Esophagus squamous epithelium (tissue), 5 donors: ENCODE data around the gene SLC9A2. TPM values are rescaled to one million over a fixed set of nuclear protein-coding genes. Genes with fewer than 3 reads are reported as not detected.

Experiments used
- DNase-seq: peaks from one replicate; lab custom pipeline; 2025; lab: John Stamatoyannopoulos, UW
- H3K27ac ChIP-seq, 4 donors: fragments of 200-600 bp; sonication (generic); one replicate each; pipeline ENCODE4 v1.5.1; 2016 to 2019; ENCODE audit warnings: mild to moderate bottlenecking in 1 of 4
- H3K27me3 ChIP-seq, 4 donors: fragments of 200-600 bp; sonication (generic); 1 replicate in 3 of 4; 2 replicates in 1 of 4; pipeline versions ENCODE4 v1.5.1 to v1.6.0; 2017 to 2021; ENCODE audit warnings: antibody characterized with exemption in 1 of 4
- H3K36me3 ChIP-seq, 3 donors: fragments of 200-600 bp; sonication (generic); one replicate each; pipeline ENCODE4 v1.5.1; 2016 to 2019
- H3K4me1 ChIP-seq, 3 donors: fragments of 200-600 bp; sonication (generic); one replicate each; pipeline ENCODE4 v1.5.1; 2017 to 2019
- H3K4me3 ChIP-seq, 4 donors: fragments of 200-600 bp; sonication (generic); 1 replicate in 3 of 4; 2 replicates in 1 of 4; pipeline ENCODE4 v1.5.1; 2016 to 2019; ENCODE audit warnings: mild to moderate bottlenecking in 2 of 4, moderate library complexity in 1 of 4
- H3K9me3 ChIP-seq, 3 donors: fragments of 200-600 bp; sonication (generic); one replicate each; pipeline ENCODE4 v1.5.1; 2016 to 2019
- POLR2A ChIP-seq, 4 donors: fragments of 450-650 bp; IDR thresholded peaks; one replicate each; pipeline ENCODE4 v1.6.1; 2017; ENCODE audit warnings: antibody characterized with exemption in 4 of 4, mild to moderate bottlenecking in 4 of 4, moderate library complexity in 3 of 4
- WGBS, 2 donors: methylation state at CpG; one replicate each; pipeline ENCODE4 v1.1.5; 2018; 5-methylcytosine and 5-hydroxymethylcytosine counted together
- intact Hi-C: fragments of 100-400 bp; cut with DNase I; formaldehyde crosslinking; loops from one replicate; pipeline ENCODE4 v1.15.0; 2022
- total RNA-seq, 4 donors: library from RNA; depleted of rRNA; stranded (reverse); fragments of >200 nt; gene quantifications; one replicate each; pipeline ENCODE4 v1.1.0, GENCODE V29; 2016
- TF ChIP-seq, protein P1 (sequence below), 6 experiments: fragments of 450-650 bp in 4 of 6; fragments of 200-600 bp in 2 of 6; sonication (generic) in 2 of 6; IDR thresholded peaks; one replicate each; pipeline ENCODE4 v1.5.1; 2016 to 2019; ENCODE audit warnings: antibody characterized with exemption in 6 of 6, mild to moderate bottlenecking in 4 of 6, moderate library complexity in 4 of 6
- donor health status: DM: yes; HTN: yes; CAD: no.

The SLC9A2 gene
- total RNA-seq, 4 donors from 2014 or later = 0.47 TPM; not detected in 3

DNA sequence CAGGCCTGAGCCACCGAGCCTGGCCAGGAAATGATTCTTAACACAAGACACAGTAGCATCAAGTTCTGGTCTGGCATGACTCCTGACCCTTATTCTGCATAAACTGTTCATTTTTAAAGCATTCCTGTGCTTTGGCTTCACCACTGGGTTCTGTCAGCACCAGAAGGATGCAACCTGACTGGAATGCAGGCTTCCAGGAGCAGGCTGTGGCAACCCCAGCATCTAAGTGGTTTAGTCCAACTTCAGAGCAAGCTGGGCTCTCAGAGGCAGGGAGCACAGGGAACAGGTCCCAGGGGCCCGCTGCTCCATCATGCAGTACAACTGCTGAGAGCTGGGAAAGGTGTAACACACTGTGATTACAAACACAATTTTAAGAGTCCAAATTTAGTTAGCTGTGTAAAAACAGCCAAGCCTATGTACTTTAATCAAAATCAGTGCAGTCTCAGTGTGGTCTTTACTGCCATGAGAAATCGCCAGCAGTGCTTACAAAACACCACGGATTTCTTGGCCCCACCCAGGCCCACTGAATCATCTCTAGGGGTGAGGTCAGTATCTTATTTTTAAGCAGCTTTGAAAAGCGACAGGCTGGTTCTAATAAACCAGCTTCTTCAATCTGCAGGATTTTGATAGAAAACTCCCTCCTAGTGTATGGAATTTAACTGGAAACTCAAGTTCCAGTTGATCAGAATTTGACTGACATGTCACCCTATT, 98.1 kb downstream of the SLC9A2 start:
- 48 to 61% methylated on average over 4 to 5 of the region's 5 CpGs for WGBS, 2 donors
- DNase-seq = no peak
- Histone ChIP-seq H3K4me1 (no peaks in the 10 kb centered on the region), H3K9me3 (no peaks in the 10 kb centered on the region), H3K4me3 (no peak overlapping the region), H3K36me3 (peaks cover 0 to 59% (median 5%) of the 10 kb centered on the region in 3 donors), H3K27ac (peak overlapping the region in 1 of 4 donors; percentile 21), H3K27me3 (no peaks in the 10 kb centered on the region)
- TF ChIP-seq POLR2A (IDR thresholded peaks at IDR 0.05) = no peak
- TF ChIP-seq, protein P1, sequence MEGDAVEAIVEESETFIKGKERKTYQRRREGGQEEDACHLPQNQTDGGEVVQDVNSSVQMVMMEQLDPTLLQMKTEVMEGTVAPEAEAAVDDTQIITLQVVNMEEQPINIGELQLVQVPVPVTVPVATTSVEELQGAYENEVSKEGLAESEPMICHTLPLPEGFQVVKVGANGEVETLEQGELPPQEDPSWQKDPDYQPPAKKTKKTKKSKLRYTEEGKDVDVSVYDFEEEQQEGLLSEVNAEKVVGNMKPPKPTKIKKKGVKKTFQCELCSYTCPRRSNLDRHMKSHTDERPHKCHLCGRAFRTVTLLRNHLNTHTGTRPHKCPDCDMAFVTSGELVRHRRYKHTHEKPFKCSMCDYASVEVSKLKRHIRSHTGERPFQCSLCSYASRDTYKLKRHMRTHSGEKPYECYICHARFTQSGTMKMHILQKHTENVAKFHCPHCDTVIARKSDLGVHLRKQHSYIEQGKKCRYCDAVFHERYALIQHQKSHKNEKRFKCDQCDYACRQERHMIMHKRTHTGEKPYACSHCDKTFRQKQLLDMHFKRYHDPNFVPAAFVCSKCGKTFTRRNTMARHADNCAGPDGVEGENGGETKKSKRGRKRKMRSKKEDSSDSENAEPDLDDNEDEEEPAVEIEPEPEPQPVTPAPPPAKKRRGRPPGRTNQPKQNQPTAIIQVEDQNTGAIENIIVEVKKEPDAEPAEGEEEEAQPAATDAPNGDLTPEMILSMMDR (IDR thresholded peaks at IDR 0.05) = no peak
- intact Hi-C loops = no loop called here

GRCh38 chr2:102718387-102719316, 99.3 kb downstream of the SLC9A2 start:
- TF ChIP-seq POLR2A (IDR thresholded peaks at IDR 0.05) = no peak
- TF ChIP-seq, protein P1 (IDR thresholded peaks at IDR 0.05) = no peak

GRCh38 chr2:102724016-102724490, 104.7 kb downstream of the SLC9A2 start:
- TF ChIP-seq, protein P1 (IDR thresholded peaks at IDR 0.05) = no peak
- no peak for TF ChIP-seq POLR2A (IDR thresholded peaks at IDR 0.05)
- H3K27ac ChIP-seq = no peak overlapping the region
- no peak overlapping the region for H3K4me3 ChIP-seq
- peaks cover 0 to 97% (median 7%) of the 10 kb centered on the region in 3 donors for H3K36me3 ChIP-seq
- no peaks in the 10 kb centered on the region for H3K27me3 ChIP-seq
- no peaks in the 10 kb centered on the region for H3K9me3 ChIP-seq
- no peaks in the 10 kb centered on the region for H3K4me1 ChIP-seq
- no peak for DNase-seq
- intact Hi-C loops = no loop called here
- 80 to 88% methylated on average over 7 of the region's 7 CpGs for WGBS, 2 donors

More at GRCh38 chr2:102718387-102719316, 99.3 kb downstream of the SLC9A2 start:
- H3K4me1 ChIP-seq = no peaks in the 10 kb centered on the region
- WGBS, 2 donors = 94 to 97% methylated on average over 16 to 17 of the region's 26 CpGs
- H3K9me3 ChIP-seq = no peaks in the 10 kb centered on the region
- no peak overlapping the region for H3K4me3 ChIP-seq
- no peaks in the 10 kb centered on the region for H3K27me3 ChIP-seq
- H3K27ac ChIP-seq = no peak overlapping the region
- no peak for DNase-seq
- H3K36me3 ChIP-seq = peaks cover 5 to 71% (median 5%) of the 10 kb centered on the region in 3 donors
- intact Hi-C loops = no loop called here

- DNase-seq = no peak
- intact Hi-C loops = no loop called here
- no peaks in the 10 kb centered on the region for H3K4me1 ChIP-seq
- H3K9me3 ChIP-seq = no peaks in the 10 kb centered on the region
- H3K36me3 ChIP-seq = peaks cover 0 to 97% (median 7%) of the 10 kb centered on the region in 3 donors
- H3K27ac ChIP-seq = no peak overlapping the region
- 85 to 88% methylated on average over 9 to 10 of the region's 10 CpGs for WGBS, 2 donors
- TF ChIP-seq POLR2A (IDR thresholded peaks at IDR 0.05) = no peak
- TF ChIP-seq, protein P1 (IDR thresholded peaks at IDR 0.05) = no peak
- no peak overlapping the region for H3K4me3 ChIP-seq
- no peaks in the 10 kb centered on the region for H3K27me3 ChIP-seq
Observed at GRCh38 chr2:102724553-102724952, 105.2 kb downstream of the SLC9A2 start.
